Stimulated activated CD8-positive, alpha-beta memory T cell treated with anti-CD3 and anti-CD28 coated beads, Interleukin-4, amount 100 ng/mL, for 4 hours (primary cell): ENCODE results near the gene TRAF4.
"Not testable (repeated sequence)": the region's sequence is repeated elsewhere in the genome, so short reads cannot be mapped to it uniquely, and the experiment has no call there.

ENCODE experiments used
- DNase-seq, 2 donors: peaks; one replicate each; pipeline ENCODE4 v3.0.0-alpha.2; 2020; ENCODE audit warnings: low read depth in 2 of 2, low spot score in 1 of 2

TRAF4 gene

DNA sequence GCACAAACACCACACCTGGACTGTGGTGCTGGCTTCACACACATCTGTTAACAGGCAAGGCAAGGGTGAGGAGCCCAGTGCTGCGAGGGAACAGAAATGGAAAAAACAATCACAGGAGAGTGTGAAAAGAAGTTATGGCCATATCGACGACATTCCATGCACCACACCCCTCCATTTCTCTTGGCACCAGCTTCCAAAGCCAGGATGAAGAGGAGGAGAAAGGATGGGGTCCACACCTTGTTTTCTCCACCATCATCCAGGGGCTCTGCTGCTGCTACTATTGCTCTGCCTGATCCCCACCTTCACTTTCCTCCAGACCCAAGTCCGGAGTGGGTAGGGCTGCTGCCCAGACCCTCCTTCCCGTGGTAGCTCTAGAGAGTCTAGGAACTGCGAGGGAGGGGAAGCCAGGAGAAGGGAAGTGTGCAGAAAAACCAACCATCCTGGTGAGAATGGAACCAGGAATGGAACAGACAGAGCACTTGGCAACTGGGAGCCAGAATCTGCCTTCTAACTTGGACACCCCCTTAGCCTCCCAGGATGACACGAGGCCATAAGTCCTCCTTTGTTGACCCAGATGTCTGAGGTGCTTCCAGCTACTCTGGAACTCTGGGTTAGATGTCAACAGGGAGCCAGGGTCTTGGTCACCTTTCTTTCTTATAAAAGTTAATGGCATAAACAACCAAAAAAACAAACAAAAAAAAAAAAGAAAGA lies 31.0 kb upstream of the TRAF4 start:
- no peak for DNase-seq

DNA sequence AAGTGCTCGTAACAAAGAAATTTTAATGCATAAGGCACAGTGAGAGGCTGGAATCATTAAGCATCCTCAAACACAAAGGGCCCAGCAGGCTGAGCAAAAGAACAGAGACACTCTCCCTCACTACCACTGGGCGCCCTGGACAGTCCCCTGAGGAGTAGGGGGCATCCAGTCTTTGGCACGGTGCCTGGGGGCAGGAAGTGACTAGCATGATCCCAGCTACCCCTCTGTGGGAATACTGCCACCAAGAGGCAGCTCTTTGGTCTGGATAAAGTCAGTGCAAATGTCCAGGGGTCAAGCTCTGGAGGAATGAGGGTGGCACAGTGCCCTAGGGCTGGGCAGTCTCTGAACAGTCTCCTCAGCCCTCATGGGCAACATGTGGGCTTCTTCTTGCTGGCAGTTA lies 29.5 kb upstream of the TRAF4 start:
- no peak for DNase-seq

DNA sequence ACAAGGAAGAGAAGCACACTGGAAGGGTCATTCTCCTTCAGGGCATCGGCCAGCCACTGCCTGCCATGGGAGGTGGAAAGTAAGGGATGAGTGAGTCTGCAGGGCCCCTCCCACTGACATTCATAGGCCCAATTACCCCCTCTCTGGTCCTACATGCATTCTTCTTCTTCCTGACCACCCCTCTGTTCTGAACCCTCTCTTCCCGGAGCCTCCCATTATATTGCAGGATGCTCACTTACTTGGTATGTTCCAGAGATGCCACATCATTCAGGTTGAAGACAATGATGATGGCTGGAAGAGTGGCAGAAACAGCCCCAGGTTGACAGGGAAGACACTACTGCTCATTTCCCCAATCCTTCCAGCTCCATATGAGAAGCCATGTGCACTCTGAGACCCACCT lies 28.6 kb upstream of the TRAF4 start:
- no peak for DNase-seq

DNA sequence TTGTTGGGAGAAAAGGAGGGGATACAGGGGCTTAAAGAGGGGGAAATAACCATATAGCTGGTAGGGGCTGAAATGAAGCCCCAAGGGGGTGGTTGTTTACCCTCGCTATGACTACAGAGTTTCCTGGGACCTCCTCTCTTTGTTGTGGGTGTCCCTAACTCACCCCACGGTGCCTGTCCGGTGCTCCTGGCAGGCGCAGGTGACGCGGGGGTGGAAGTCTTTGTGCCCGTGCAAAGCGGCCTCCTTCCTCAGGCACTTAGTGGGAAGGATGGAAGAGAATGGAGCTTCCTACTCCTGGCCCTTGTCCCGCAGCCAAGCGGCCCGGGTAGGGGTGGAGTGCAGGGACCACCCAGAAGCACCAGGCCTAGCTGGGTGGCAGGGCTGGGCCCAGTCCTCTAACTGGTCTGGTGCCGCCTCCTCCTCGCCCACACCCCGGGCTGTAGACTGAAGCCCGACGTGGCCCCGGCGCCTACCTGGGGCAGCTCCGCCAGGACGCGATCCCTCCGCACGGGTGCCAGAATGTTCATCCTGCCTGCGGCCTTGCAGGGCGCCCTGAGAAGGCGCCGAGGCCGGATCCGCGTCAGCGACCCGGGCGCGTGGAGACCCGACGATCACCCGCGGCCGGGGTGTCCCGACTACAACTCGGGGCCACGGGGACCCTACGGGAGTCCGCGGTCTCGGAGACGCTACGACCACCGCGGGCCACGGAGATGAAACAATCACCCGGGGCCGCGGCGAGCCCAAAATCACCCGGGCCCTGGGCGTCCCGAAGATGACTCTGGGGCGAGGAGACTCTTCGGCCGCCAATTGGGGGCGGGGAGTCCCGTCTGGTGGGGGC lies 26.9 kb upstream of the TRAF4 start:
- DNase-seq = no peak

DNA sequence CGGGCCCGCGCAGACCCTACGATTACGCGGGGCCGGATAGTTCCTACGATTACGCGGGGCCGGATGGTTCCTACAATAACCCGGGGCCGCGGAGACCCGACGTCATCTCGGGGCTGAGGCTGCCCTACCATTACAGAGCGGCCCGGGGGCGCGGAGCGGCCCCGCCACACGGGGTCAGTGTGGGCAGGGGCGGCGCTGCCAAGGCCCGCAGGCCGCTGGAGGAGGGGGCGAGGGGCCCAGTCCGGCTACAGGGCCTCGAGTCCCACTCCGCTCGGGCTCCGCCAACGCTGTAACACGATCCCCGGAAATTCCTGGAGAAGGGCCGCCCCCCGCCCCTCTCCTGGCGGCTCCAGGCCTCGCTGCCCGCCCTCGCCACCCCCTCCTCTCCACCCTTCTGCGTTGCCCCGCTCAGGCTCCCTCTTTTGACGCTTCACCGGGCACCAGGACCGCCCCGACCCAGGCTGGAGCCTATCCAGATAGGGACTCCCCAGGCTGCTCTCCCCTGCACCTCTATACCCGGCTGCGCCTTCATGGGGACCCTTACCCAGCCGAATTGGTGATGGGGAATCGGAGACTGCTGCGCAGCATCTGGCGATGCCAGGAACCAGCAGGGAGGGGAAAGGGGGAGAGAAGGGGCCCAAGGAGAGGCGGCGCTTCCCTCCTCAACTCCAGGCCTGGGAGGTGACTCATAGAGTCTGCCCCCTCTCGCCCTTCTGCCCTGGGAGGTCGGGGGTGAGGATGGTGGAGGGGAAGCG lies 26.1 kb upstream of the TRAF4 start, which contains the start of gene RAB34:
Gene RAB34, minus strand, starts transcription at position 291 of the 755 bp plus-strand sequence. CDS start 602 bp downstream, outside the sequence.
- DNase-seq = no peak

DNA sequence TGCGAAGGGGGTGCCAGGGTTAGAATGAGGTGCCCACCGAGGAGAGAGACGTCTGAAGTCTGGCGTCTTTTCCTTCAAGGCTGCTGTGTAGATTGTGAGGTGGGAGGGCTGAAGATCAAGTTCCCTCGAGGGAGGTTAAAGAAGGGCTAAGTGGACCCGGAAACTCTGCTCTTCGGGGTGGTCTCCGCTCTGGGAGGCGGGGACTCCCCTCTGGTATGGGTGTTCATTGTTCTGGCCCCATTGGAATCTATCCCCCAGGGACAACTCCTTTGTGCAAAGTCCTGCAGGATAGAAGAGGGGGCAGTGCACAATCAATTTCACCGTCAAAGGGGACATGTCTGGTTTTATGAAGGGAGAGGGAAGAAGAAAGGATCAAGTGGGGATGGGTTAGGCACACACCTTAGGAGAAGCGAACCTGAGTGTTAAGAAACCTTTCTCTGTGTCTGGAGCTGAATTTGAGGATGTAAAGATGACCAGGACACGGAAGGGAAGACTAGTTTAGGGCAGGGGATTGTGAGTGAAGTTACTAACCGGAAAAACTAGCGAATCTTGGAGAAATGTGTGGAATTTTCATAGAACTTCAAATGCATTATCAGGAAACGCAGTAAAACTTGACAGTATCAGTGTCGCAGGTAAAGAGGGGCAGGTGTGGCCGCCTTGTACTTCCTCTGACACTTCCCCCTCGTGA lies 25.3 kb upstream of the TRAF4 start:
- no peak for DNase-seq

DNA sequence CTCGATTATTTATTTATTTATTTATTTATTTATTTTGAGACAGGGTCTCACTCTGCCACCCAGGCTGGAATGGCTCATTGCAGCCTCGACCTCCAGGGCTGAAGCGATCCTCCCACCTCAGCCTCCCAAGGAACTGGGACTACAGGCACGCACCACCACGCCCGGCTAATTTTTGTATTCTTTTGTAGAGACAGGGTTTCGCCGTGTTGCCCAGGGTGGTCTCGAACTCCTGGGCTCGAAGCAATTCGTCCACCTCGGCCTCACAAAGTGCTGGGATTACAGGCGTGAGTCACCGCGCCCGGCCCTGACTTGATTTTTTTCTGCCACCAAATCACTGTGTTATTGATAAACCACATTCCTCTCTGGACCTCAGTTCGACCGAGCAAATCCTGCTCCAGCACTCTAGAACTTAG lies 24.8 kb upstream of the TRAF4 start:
- no peak for DNase-seq

DNA sequence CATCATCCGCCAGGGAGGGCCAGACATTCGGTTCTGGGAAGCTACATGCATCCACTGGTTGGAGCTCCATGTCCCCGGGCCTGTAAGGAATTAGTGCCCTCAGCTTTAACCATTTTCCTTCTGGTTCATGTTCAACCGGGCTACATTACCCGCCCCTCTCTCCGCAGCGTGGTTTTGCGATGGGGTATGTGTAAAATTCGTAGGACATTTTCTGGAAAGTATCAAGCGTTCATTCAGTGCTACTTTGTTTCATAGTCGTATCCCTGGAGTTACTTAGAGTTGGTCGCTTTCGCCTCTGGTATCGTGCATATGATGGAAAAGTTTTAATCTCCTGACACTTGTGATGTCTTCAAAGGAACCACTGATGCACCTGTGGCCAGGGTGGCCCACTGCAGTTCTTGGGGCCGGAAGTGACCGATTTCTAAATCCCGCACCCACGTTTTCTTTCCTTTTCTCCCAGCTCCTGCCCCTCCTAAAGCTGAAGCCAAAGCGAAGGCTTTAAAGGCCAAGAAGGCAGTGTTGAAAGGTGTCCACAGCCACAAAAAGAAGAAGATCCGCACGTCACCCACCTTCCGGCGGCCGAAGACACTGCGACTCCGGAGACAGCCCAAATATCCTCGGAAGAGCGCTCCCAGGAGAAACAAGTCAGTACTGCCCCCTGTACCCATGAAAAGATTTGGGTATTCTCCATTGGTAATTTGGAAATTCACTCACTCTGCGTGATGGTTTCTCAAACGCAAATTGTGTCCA lies 23.4 kb upstream of the TRAF4 start:
- DNase-seq = no peak

DNA sequence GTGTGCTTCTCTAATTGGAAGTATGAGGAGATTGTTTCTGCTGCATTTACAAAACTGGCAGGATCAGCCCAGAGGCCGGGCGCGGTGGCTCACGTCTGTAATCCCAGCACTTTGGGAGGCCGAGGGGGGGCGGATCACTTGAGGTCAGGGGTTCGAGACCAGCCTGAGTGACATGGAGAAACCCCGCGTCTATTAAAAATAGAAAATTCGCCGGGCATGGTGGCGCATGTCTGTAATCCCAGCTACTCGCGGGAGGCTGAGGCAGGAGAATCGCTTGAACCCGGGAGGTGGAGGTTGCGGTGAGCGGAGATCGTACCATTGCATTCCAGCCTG lies 22.8 kb upstream of the TRAF4 start:
- not testable (repeated sequence) for DNase-seq

DNA sequence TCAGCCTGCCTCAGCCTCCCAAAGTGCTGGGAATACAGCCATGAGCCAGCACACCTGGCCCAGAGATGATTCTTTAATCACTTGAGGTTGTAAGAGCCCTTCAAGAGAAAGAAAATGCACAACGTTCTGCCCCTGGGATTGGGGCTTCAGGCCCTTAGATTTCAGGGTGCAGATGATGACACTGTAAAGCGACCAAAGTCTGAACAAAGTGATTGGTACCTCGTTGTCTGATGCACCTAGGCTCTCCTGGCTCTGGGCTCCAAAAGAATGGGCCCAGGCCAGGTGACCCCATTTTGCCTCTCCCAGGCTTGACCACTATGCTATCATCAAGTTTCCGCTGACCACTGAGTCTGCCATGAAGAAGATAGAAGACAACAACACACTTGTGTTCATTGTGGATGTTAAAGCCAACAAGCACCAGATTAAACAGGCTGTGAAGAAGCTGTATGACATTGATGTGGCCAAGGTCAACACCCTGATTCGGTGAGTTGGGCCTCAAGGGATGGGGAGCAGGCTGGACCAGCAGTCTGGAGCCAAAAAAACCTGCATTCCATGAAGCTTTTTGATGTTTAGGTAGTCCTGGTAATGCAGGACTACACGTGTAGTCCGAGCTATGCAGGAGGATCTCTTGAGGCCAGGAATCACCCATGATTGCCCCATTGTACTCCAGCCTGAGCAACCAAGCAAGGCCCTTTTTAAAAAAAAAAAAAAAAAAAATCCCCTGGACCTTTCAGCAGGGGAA lies 21.2 kb upstream of the TRAF4 start:
- no peak for DNase-seq

DNA sequence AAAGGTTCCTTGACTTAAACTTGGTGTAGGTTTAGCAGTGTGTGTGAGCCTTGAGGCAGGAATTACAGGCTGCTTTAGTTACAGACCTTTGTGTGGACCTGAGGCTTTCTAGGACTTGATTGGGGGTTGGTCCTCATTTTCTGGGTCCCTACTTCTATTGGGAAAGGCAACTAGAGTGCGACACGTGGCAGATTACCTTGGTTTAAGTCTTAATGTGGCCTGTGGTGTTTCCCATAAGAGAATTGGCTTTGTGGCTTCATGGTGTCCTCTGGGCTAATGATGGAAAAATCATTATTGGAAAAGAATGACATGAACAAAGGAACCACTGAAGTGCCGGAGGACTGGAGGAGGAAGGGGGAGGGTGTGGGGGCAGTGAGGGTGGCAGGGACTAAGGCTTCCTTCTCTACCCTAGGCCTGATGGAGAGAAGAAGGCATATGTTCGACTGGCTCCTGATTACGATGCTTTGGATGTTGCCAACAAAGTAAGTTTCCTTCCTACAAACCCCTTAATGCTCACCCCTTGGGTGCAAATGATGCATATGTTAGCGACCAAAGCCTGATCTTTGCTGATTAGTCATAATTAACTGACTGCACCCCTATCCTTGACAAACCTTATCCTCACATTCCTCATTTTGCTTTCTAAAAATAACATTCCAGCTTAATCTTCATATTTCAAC lies 20.5 kb upstream of the TRAF4 start:
- no peak for DNase-seq

DNA sequence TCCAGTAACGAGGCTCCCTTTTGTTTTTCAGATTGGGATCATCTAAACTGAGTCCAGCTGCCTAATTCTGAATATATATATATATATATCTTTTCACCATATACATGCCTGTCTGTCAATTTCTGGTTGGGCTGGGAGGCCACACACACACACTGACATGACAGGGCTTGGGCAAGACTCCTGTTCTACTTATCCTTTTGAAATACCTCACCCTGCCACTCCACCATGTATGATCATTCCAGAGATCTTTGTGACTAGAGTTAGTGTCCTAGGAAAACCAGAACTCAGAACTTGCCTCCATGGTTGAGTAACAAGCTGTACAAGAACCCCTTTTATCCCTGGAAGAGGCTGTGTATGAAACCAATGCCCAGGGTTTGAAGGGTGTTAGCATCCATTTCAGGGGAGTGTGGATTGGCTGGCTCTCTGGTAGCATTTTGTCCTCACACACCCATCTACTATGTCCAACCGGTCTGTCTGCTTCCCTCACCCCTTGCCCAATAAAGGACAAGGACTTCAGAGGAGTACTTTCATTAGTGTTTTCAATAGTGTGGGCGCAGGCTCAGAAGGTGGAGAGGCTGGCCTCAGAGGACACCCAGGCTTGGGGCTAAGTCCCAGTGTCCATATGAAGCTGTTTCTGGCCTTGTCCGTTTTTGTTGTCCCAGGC lies 19.8 kb upstream of the TRAF4 start:
- not testable (repeated sequence) for DNase-seq

DNA sequence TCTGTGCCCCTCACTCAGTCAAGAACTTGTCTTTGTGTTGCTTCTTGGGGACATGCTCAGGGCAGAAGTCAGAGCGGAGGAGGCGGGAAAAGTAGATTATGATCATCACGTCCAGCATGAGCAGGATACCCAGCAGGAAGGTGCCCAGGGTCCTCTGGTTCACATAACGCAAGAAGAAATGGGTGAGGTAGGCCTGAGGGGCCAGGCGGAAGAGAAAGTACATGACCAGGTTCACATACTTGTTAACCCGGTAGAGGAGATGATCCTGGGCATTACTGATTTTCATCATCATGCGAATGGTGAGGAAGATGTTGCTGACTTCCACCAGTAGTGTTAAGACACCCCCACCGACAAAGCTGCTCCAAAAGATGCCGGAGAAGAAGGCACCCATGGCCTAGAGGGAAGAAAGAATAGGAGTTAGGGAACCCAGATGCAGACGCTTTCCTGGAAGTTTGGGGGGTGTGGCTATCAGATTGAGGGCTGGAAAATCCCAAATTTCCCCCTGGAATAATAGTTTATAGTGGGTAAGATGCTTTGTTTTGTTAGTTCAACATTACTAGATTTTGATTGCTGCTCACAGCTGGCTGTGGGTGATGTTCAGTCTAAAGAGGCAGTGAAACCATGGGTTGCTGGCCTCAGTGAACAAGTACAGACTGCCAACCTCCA lies 19.2 kb upstream of the TRAF4 start:
- DNase-seq = no peak

DNA sequence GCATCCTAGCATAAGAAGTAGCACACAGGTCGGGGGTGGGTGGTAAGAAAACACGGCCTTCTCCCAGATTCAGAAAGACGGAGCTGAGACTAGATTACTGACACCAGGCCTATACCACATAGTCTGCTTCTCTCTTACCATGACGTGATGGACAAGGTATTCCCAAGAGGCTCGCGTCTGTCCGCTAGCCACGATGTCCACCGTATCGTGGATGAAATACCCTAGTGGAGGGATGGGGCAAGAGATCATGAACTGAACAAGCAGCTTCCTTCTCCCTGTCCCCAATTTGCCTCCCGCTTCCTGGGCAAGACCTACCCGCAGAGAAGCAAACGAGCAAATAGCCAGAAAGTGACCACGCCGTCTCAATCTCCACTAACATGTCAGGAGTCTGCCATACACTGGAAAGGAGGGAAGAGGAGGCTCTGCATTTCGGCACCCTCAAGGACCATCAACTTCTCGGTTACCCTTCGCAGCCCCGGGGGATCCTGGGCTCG lies 18.6 kb upstream of the TRAF4 start:
- DNase-seq = no peak

DNA sequence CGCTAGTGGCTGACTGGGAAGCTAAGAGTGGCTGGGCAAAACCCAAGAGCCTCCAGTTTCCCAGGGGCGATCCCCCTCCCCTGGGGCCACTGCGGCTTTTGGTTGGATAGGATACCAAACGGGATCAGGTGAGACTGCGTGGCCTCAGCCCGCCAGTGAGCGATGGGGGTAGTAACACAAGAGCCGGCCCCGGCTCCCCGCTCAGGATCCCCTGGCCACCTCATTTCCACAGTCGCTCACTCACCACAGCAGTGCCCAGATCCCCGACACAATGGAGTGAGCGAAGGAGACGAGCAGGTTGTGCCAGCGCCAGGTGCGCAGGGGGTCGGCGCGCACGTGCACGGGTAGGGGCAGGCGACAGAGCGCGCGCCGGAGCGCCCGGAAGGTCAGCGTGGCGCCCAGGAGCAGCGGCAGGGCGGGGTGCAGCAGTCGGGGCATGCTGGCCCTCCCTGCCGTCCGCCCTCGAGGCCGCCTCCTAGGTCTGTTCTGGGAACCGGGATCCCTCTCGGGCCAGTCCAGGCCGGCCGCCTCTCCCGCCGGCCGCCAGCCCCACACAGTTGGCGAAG lies 18.1 kb upstream of the TRAF4 start:
- DNase-seq = no peak

DNA sequence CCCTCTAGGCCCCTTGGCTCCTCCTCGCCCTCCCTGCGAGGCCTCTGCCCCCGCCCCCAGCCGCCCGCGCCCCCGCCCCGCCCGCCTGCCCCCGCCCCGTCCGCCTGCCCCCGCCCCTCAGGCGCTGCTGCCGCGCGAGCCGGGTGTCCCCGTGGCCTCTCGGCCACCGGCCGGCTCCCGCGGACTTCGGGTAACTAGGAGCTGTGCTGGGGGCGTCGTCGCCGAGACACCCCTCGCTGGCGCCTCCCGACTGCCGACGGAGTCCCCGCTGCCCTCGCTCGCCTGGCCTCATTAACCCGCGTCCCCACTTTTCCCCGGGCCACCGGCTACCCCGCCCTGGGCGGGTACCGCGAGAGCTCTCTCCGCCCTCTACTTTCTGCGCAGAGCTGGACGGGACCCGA lies 17.6 kb upstream of the TRAF4 start, which contains the start of gene TLCD1:
Gene TLCD1, minus strand, starts transcription at position 8 of the 401 bp plus-strand sequence. CDS start 136 bp downstream, outside the sequence.
- no peak for DNase-seq

DNA sequence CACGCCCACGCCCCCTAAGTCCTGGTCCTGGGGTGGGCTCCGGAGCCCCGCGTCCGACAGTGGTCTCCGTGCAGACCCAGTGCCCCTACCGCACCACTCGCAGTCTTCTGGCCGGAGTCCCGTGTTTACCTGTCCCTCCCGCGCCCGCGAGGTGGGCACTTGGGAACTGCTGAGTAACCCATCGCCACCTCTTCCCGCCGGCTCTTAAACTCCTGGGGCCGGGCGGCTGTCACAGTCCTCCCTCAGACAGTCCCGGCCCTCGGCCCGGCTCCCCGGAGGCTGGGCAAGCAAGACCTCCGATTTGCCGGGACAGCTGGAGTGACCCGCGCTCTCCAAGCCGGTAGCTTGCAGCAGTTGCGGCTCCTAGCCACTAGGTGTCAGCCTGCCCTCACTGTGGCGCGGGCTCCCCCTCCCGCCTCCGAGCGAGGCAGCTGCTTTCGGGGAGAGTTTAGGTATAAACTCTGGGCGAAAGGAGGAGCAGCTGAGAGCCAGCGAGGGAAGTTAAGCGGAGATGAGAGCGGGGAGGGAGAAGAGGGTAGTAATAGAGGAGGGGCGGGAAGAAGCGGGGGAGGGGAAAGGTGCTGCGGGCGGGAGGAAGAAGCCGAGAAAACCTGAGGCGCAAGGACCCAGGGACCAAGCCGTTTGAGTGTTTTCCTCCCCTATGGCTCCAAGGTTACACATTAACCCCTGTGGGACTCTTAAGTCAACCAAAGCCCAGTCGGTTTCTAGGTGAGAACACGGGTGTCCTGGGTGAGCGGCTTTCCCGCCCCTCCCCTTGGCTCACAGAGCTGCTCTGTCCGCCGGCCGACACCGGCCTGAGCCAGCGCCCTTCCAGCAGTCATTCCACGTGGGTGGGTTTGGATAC lies 17.0 kb upstream of the TRAF4 start:
- DNase-seq = peak; percentile 75 to 83
